Endodermal cell (in vitro differentiated cells): ENCODE data around the gene USB1. TPM values are rescaled to one million over a fixed set of nuclear protein-coding genes. Genes with fewer than 3 reads are reported as not detected.

Experiments
- DNase-seq: peaks from one replicate; pipeline ENCODE4 v3.0.0-alpha.2; 2017
- H3K27ac ChIP-seq: 2 replicates; pipeline ENCODE4 v1.5.1; 2013; ENCODE audit warnings: mild to moderate bottlenecking, low read depth, low read length, moderate library complexity
- H3K27me3 ChIP-seq: 2 replicates; pipeline ENCODE4 v1.6.1; 2013; ENCODE audit warnings: mild to moderate bottlenecking, low read length, moderate library complexity; ENCODE audit not compliant: insufficient read depth, control insufficient read depth, poor library complexity, severe bottlenecking
- H3K36me3 ChIP-seq: 2 replicates; pipeline ENCODE4 v1.7.0; 2013; ENCODE audit warnings: mild to moderate bottlenecking, low read length, moderate library complexity; ENCODE audit not compliant: control insufficient read depth, insufficient read depth
- H3K4me1 ChIP-seq: one replicate; pipeline ENCODE4 v1.7.0; 2013; ENCODE audit warnings: low read length; ENCODE audit not compliant: control insufficient read depth, insufficient read depth
- H3K4me3 ChIP-seq: 2 replicates; pipeline ENCODE4 v1.5.1; 2013; ENCODE audit warnings: mild to moderate bottlenecking, low read length, moderate library complexity
- H3K9ac ChIP-seq: 2 replicates; pipeline ENCODE4 v1.6.1; 2013; ENCODE audit warnings: mild to moderate bottlenecking, low read length, moderate library complexity; ENCODE audit not compliant: poor library complexity, severe bottlenecking; ENCODE audit errors: extremely low read depth
- H3K9me3 ChIP-seq: 2 replicates; pipeline ENCODE4 v1.6.1; 2013; ENCODE audit warnings: mild to moderate bottlenecking, low read length, moderate library complexity; ENCODE audit not compliant: control insufficient read depth
- H3K27ac Mint-ChIP-seq: 2 replicates; pipeline ENCODE4 v1.8.0; 2020; ENCODE audit warnings: mixed read lengths
- H3K27me3 Mint-ChIP-seq: 2 replicates; pipeline ENCODE4 v1.8.0; 2021; ENCODE audit warnings: mild to moderate bottlenecking, mixed read lengths; ENCODE audit not compliant: insufficient read depth
- H3K36me3 Mint-ChIP-seq: 2 replicates; pipeline ENCODE4 v1.8.0; 2020; ENCODE audit warnings: low read depth, mixed read lengths
- H3K4me1 Mint-ChIP-seq: 2 replicates; pipeline ENCODE4 v1.8.0; 2020; ENCODE audit warnings: mixed read lengths
- H3K4me3 Mint-ChIP-seq: 2 replicates; pipeline ENCODE4 v1.8.0; 2020; ENCODE audit warnings: mild to moderate bottlenecking, moderate library complexity, mixed read lengths
- H3K9me3 Mint-ChIP-seq: 2 replicates; pipeline ENCODE4 v1.8.0; 2020; ENCODE audit warnings: mild to moderate bottlenecking, mixed read lengths
- CTCF ChIP-seq: fragments of 200-600 bp; sonication (generic); conservative IDR thresholded peaks from 2 replicates; pipeline ENCODE4 v1.5.0; 2021; ENCODE audit warnings: antibody characterized with exemption, mild to moderate bottlenecking
- whole genome bisulfite sequencing, 2 experiments: methylation state at CpG; one replicate each; pipeline versions ENCODE4 v1.1.5 to v1.1.7; 2013; ENCODE audit warnings: missing lambda C conversion rate in 2 of 2, mixed read lengths in 1 of 2; ENCODE audit not compliant: insufficient coverage in 1 of 2, insufficient read length in 1 of 2; 5-methylcytosine and 5-hydroxymethylcytosine counted together
- total RNA-seq, 2 donors: library from RNA; stranded (reverse); fragmentation: NEBNext Ultra II Directional in 1 of 2; extraction: Animal tissue kit (Norgen Biotek cat#: 25700) in 1 of 2; gene quantifications; 2 replicates in 1 of 2; 3 replicates in 1 of 2; pipeline ENCODE4 v1.2.1, GENCODE V29; 2021

The USB1 gene
- total RNA-seq, 2 donors from 2014 or later: 139 to 163 TPM

GRCh38 chr16:58040496-58040846 lies 39.3 kb downstream of the USB1 start:
- Mint-ChIP-seq H3K27ac (no peak overlapping the region), H3K27me3 (no peaks in the 10 kb centered on the region), H3K4me1 (no peaks in the 10 kb centered on the region), H3K36me3 (peaks cover 70% of the 10 kb centered on the region), H3K9me3 (no peaks in the 10 kb centered on the region), H3K4me3 (no peak overlapping the region)
- DNase-seq: no peak
- Histone ChIP-seq H3K27me3 (no peaks in the 10 kb centered on the region), H3K27ac (no peak overlapping the region), H3K9me3 (no peaks in the 10 kb centered on the region), H3K9ac (no peak overlapping the region), H3K4me1 (no peaks in the 10 kb centered on the region), H3K4me3 (no peak overlapping the region), H3K36me3 (peaks cover 68% of the 10 kb centered on the region)
- 96 to 97% methylated on average over 12 of the region's 12 CpGs for WGBS, 2 experiments
- TF ChIP-seq CTCF: no peak

GRCh38 chr16:58040945-58041627 lies 39.9 kb downstream of the USB1 start:
- Mint-ChIP-seq H3K27ac (no peak overlapping the region), H3K27me3 (no peaks in the 10 kb centered on the region), H3K36me3 (peaks cover 70% of the 10 kb centered on the region), H3K9me3 (no peaks in the 10 kb centered on the region), H3K4me3 (no peak overlapping the region), H3K4me1 (no peaks in the 10 kb centered on the region)
- H3K27me3 ChIP-seq: no peaks in the 10 kb centered on the region
- no peaks in the 10 kb centered on the region for H3K4me1 ChIP-seq
- H3K9me3 ChIP-seq: no peaks in the 10 kb centered on the region
- TF ChIP-seq CTCF: no peak
- H3K4me3 ChIP-seq: no peak overlapping the region
- H3K27ac ChIP-seq: no peak overlapping the region
- DNase-seq: no peak
- H3K9ac ChIP-seq: no peak overlapping the region
- WGBS, 2 experiments: 94 to 96% methylated on average over 9 to 14 of the region's 14 CpGs
- H3K36me3 ChIP-seq: peaks cover 68% of the 10 kb centered on the region

- WGBS, 2 experiments: 93 to 96% methylated on average over 3 to 18 of the region's 18 CpGs
- Mint-ChIP-seq H3K9me3 (no peaks in the 10 kb centered on the region), H3K36me3 (peaks cover 66% of the 10 kb centered on the region), H3K27ac (no peak overlapping the region), H3K4me3 (no peak overlapping the region), H3K4me1 (no peaks in the 10 kb centered on the region), H3K27me3 (no peaks in the 10 kb centered on the region)
- peaks cover 68% of the 10 kb centered on the region for H3K36me3 ChIP-seq
- no peak overlapping the region for H3K9ac ChIP-seq
- no peak for TF ChIP-seq CTCF
- no peaks in the 10 kb centered on the region for H3K9me3 ChIP-seq
- no peak for DNase-seq
- no peaks in the 10 kb centered on the region for H3K27me3 ChIP-seq
- no peaks in the 10 kb centered on the region for H3K4me1 ChIP-seq
- no peak overlapping the region for H3K27ac ChIP-seq
- no peak overlapping the region for H3K4me3 ChIP-seq
Observed at GRCh38 chr16:58041628-58041955, 40.4 kb downstream of the USB1 start.
